DOHH2 (cell line): ENCODE results near the gene KCNJ4.
"Not testable (repeated sequence)": the region's sequence is repeated elsewhere in the genome, so short reads cannot be mapped to it uniquely, and the experiment has no call there.

Experiments used
- EZH2phosphoT487 ChIP-seq: fragments of 200-600 bp; sonication (generic); IDR thresholded peaks from 2 replicates; pipeline ENCODE4 v1.6.1; 2017; ENCODE audit warnings: borderline replicate concordance, mild to moderate bottlenecking, antibody characterized with exemption, low read length, moderate library complexity, mixed read lengths
- TF ChIP-seq, protein P1 (sequence below): fragments of 200-600 bp; sonication (generic); IDR thresholded peaks from one replicate; pipeline ENCODE4 v1.5.1; 2014; ENCODE audit warnings: antibody characterized with exemption, mild to moderate bottlenecking, low read depth, low read length; ENCODE audit not compliant: poor library complexity, severe bottlenecking

DNA sequence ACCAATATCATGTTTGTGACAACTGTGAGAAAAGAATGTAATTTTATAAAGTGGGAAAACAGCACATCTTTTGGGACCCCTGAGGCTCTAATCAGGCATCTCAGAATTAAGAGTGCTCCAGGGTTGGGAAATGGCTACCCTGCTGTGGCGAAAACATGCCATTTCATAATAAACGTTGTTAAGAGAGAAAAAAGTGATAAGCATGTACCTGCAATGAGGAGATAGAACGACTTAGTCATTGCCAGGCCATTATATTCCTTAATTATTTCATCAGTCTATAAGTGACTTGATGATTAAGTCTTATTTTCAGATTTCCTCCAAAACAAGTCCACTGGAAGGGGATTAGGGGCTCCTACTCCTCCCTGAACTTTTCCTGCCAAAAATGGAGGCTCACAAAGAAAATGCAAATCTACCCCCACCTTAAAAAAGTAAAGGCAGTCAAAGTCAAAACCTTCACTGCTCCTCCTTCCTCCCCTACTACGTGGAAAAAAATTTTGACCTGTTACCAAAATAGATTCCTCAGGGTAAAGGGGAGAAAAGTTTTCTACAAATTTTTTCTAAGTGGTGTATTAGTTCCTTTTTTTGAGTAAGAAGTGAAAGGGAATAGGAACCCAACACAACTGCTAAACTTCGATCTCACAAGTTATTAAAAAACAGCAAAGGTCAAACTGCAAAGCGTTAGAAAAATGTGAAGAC is 59.9 kb downstream of the KCNJ4 start:
- TF ChIP-seq, protein P1, sequence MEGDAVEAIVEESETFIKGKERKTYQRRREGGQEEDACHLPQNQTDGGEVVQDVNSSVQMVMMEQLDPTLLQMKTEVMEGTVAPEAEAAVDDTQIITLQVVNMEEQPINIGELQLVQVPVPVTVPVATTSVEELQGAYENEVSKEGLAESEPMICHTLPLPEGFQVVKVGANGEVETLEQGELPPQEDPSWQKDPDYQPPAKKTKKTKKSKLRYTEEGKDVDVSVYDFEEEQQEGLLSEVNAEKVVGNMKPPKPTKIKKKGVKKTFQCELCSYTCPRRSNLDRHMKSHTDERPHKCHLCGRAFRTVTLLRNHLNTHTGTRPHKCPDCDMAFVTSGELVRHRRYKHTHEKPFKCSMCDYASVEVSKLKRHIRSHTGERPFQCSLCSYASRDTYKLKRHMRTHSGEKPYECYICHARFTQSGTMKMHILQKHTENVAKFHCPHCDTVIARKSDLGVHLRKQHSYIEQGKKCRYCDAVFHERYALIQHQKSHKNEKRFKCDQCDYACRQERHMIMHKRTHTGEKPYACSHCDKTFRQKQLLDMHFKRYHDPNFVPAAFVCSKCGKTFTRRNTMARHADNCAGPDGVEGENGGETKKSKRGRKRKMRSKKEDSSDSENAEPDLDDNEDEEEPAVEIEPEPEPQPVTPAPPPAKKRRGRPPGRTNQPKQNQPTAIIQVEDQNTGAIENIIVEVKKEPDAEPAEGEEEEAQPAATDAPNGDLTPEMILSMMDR: not testable (repeated sequence)
- TF ChIP-seq EZH2phosphoT487: not testable (repeated sequence)
